ENCODE measurements around the gene LRP5.

Gene LRP5

DNA sequence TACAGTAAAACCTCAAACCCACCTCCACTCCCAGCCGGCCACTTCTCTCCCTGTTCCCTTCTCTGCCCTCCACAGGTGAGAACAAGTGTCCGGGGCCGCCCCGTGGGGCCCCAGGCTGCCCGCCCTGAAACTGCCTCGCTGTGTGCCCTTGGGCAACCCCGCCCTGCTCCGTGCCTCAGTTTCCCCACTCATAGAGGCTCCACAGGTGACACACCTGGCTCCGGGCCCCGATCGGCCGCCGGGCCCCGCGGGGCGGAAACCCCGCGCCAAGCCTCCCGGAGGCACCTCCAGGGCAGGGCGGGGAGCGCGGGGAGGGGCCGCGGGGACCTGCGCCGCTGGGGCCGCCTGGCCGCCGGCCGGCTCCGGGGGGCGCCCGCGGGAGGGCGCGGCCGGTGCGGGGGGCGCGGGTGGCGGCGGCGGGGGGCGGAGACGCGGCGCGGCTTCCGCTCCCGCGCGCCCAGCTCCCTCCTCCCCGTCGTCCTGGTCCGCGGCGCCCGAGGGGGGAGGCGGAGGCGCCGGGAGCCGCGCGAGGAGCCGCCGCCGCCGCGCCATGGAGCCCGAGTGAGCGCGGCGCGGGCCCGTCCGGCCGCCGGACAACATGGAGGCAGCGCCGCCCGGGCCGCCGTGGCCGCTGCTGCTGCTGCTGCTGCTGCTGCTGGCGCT lies at the start of gene LRP5:
Gene LRP5, plus strand, starts transcription at position 475 of the 663 bp plus-strand sequence. Its CDS starts 124 bp downstream, at position 599.
- no peak for DNase-seq (ENCODE audit: low read depth in 2 of 2)

GRCh38 chr11:68263444-68264035 lies 48.9 kb upstream of the LRP5 start:
- no peak for DNase-seq (ENCODE audit: low read depth in 2 of 2)

GRCh38 chr11:68264244-68264643 lies 48.1 kb upstream of the LRP5 start:
- no peak for DNase-seq (ENCODE audit: low read depth in 2 of 2)

GRCh38 chr11:68264741-68265540 lies 47.5 kb upstream of the LRP5 start:
- no peak for DNase-seq (ENCODE audit: low read depth in 2 of 2)

- no peak for DNase-seq (ENCODE audit: low read depth in 2 of 2)
Measured at GRCh38 chr11:68266121-68266891, 46.1 kb upstream of the LRP5 start.

DNA sequence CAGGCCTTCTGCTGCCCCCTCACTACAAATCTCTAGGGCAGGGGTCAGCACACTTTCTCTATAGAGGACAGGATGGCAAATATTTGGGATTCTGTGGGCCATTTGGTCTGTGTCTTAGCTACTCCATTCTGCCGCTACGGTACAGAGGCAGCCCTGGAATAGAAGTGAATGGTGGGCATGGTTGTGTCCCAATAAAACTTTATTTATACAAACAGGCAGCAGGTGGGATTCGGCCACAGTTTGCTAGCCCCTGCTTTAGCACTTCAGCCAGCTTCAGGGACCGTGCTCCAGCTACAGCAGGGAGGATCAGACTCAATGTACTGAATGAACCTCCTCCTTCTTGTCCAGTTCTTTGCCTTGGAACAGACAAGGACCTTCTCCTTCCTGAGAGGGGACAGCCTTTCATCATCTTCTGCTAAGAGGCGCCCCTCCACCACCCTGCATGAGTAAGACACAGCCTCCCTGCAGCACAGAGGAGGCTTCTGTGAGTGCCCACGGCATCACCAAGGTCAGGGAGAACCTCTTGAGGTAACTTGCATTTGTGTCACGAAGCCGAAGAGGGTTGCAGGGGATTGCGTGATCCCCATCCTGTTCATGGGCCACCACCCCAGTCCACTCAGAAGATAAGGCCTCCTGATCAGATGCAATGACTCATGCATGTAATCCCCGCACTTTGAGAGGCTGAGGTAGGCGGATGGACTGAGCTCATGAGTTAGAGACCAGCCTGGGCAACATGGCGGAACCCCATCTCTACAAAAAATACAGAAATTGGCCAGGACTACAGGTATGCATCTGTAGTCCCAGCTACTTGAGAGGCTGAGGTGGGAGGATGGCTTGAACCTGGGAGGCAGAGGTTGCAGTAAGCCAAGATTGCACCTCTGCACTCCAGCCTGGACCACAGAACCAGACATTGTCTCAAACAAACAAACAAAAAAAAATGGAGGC lies 45.2 kb upstream of the LRP5 start:
- no peak for DNase-seq (ENCODE audit: low read depth in 2 of 2)

DNA sequence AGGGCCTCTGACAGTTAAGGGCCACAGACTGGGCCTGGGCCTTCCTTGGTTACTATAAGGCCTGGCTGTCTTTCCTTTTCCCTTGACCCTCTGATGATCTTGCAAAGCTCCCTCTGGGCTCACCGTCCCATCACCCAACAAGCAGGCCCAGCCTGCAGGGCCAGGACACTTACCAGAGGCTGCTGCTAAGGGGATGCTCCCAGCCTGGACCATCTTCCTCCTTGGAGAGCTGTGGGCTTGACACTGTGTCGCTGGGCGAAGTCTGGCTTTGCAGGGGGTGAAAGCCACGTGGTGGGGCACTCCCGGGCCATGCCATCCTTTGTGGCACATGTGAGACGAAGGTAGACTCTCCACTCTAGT lies 44.5 kb upstream of the LRP5 start:
- DNase-seq (ENCODE audit: low read depth in 2 of 2) = no peak

- no peak for DNase-seq (ENCODE audit: low read depth in 2 of 2)
Measured at GRCh38 chr11:68269414-68270081, 42.8 kb upstream of the LRP5 start.

DNA sequence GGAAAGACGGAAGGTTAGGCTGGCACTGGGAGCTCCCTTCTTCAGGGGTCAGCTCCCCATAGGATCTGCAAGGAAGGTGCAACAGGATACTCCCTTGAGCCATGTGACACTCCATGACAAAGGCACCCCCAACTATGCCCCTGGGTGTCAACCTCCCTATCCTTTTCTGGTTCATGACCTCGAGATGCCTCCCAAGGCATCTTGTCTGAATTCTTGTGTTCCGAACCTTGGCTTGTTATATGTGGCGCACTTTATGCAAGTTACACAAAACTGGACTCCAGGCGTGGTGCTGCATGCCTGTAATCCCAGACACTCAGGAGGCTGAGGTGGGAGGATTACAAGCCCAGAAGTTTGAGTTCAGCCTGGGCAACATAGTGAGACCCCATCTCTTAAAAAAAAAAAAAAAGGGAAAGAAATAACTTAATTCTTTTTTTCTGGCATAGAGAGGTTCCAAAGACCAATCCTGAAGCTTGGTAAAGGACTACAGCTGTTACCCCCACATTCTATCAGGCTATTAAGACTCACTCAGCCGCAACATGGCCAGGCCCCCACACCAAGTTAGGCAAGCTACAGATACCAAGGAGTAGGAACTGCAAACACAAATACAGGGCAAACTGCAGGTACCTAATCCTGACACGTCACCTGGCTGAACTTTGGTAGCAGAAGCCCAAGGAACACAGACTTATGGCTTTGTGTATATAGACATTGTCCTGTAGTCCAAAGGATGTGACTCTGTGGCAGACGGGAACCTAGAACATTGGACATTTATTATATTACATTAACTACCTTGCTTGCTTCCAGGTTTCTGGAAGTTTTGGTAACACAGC lies 42.0 kb upstream of the LRP5 start:
- no peak for DNase-seq (ENCODE audit: low read depth in 2 of 2)

GRCh38 chr11:68271023-68271780 lies 41.2 kb upstream of the LRP5 start:
- DNase-seq (ENCODE audit: low read depth in 2 of 2) = peak in 1 of 2 donors; percentile 16

- peak; percentile 84 to 87 for DNase-seq (ENCODE audit: low read depth in 2 of 2)
Measured at GRCh38 chr11:68271781-68272608, 40.4 kb upstream of the LRP5 start, which contains the start of gene C11orf24. Gene C11orf24 (minus strand): TSS chr11:68271973. CDS start chr11:68263767, 8,206 bp downstream.

GRCh38 chr11:68273026-68273738 lies 39.2 kb upstream of the LRP5 start:
- no peak for DNase-seq (ENCODE audit: low read depth in 2 of 2)

- no peak for DNase-seq (ENCODE audit: low read depth in 2 of 2)
Measured at GRCh38 chr11:68274306-68274705, 38.1 kb upstream of the LRP5 start.

- DNase-seq (ENCODE audit: low read depth in 2 of 2) = no peak
Measured at GRCh38 chr11:68275721-68276507, 36.5 kb upstream of the LRP5 start.

- DNase-seq (ENCODE audit: low read depth in 2 of 2) = no peak
Measured at GRCh38 chr11:68276861-68277260, 35.5 kb upstream of the LRP5 start.

- no peak for DNase-seq (ENCODE audit: low read depth in 2 of 2)
Measured at GRCh38 chr11:68279676-68280075, 32.7 kb upstream of the LRP5 start.

All from stimulated activated CD8-positive, alpha-beta memory T cell treated with anti-CD3 and anti-CD28 coated beads, Interleukin-7, amount 100 ng/mL, for 1 hour (primary cell).